ENCODE measurements around the gene PTPRM.

Gene PTPRM

GRCh38 chr18:8307960-8308359, 740.8 kb downstream of the PTPRM start:
- no peak for DNase-seq

GRCh38 chr18:8313043-8313442, 745.9 kb downstream of the PTPRM start:
- no peak for DNase-seq

GRCh38 chr18:8314124-8314523, 747.0 kb downstream of the PTPRM start:
- no peak for DNase-seq

GRCh38 chr18:8319798-8320489, 752.8 kb downstream of the PTPRM start:
- no peak for DNase-seq

- no peak for DNase-seq
Measured at GRCh38 chr18:8322486-8322885, 755.4 kb downstream of the PTPRM start.

- no peak for DNase-seq
Measured at GRCh38 chr18:8324343-8325065, 757.4 kb downstream of the PTPRM start.

- DNase-seq, result no peak
Measured at GRCh38 chr18:8326763-8327394, 759.8 kb downstream of the PTPRM start.

- no peak for DNase-seq
Measured at GRCh38 chr18:8328126-8328525, 761.0 kb downstream of the PTPRM start.

- DNase-seq, result no peak
Measured at GRCh38 chr18:8329186-8329771, 762.2 kb downstream of the PTPRM start.

GRCh38 chr18:8330575-8330974, 763.5 kb downstream of the PTPRM start:
- no peak for DNase-seq

GRCh38 chr18:8332286-8332685, 765.2 kb downstream of the PTPRM start:
- DNase-seq, result no peak

GRCh38 chr18:8333961-8334360, 766.8 kb downstream of the PTPRM start:
- no peak for DNase-seq

- no peak for DNase-seq
Measured at GRCh38 chr18:8337211-8337610, 770.1 kb downstream of the PTPRM start.

GRCh38 chr18:8339210-8339609, 772.1 kb downstream of the PTPRM start:
- no peak for DNase-seq

- DNase-seq, result no peak
Measured at GRCh38 chr18:8339952-8340351, 772.8 kb downstream of the PTPRM start.

GRCh38 chr18:8341481-8342230, 774.5 kb downstream of the PTPRM start:
- DNase-seq, result no peak

- no peak for DNase-seq
Measured at GRCh38 chr18:8348051-8348720, 781.1 kb downstream of the PTPRM start.

- DNase-seq, result no peak
Measured at GRCh38 chr18:8349608-8350323, 782.6 kb downstream of the PTPRM start.

GRCh38 chr18:8350628-8351027, 783.5 kb downstream of the PTPRM start:
- DNase-seq, result no peak

- DNase-seq, result no peak
Measured at GRCh38 chr18:8351161-8351560, 784.0 kb downstream of the PTPRM start.

GRCh38 chr18:8354304-8354703, 787.2 kb downstream of the PTPRM start:
- DNase-seq, result no peak

GRCh38 chr18:8356001-8356400, 788.9 kb downstream of the PTPRM start:
- DNase-seq, result no peak
